OCI-LY7 (cell line): ENCODE measurements around the gene SNX9. TPM values are rescaled to one million over a fixed set of nuclear protein-coding genes. Genes with fewer than 3 reads are reported as not detected.

Experiments used
- BruUV-seq: library from RNA; stranded (reverse); fragments of 400-500 nt; replicated peaks from 2 replicates; lab custom pipeline; 2021; lab: Mats Ljungman, UMichigan
- CTCF ChIA-PET: fragments of 300-600 bp; sonication (Branson Sonifier 250); formaldehyde crosslinking; loops from one replicate; lab custom pipeline; 2022; ENCODE audit warnings: antibody characterized with exemption; ENCODE audit not compliant: unreplicated experiment; lab: Charles Lee
- POLR2A ChIA-PET: fragments of 300-600 bp; sonication (Branson Sonifier 250); formaldehyde crosslinking; loops from one replicate; lab custom pipeline; 2022; ENCODE audit warnings: antibody characterized with exemption; lab: Charles Lee
- DNase-seq: peaks from one replicate; pipeline ENCODE4 v3.0.0-alpha.2; 2015; ENCODE audit warnings: low spot score
- H2AFZ ChIP-seq: fragments of 200-600 bp; sonication (generic), shearing (Covaris generic); 2 replicates; pipeline ENCODE4 v1.6.1; 2014; ENCODE audit warnings: mild to moderate bottlenecking, antibody characterized with exemption, low read length, moderate library complexity
- H3K27ac ChIP-seq: fragments of 200-600 bp; sonication (generic); 2 replicates; pipeline ENCODE4 v1.5.1; 2014; ENCODE audit warnings: mixed run types, low read depth, mild to moderate bottlenecking, moderate library complexity, low read length, inconsistent platforms; ENCODE audit not compliant: poor library complexity, severe bottlenecking
- H3K36me3 ChIP-seq: fragments of 200-600 bp; sonication (generic); 2 replicates; pipeline ENCODE4 v1.6.1; 2014; ENCODE audit warnings: mild to moderate bottlenecking, antibody characterized with exemption, low read length, moderate library complexity, mixed read lengths; ENCODE audit not compliant: insufficient read depth
- H3K4me1 ChIP-seq: fragments of 200-600 bp; sonication (generic); 2 replicates; pipeline ENCODE4 v1.5.1; 2014; ENCODE audit warnings: mild to moderate bottlenecking, low read length; ENCODE audit not compliant: insufficient read depth, poor library complexity, severe bottlenecking
- H3K4me2 ChIP-seq: fragments of 200-600 bp; sonication (generic); 2 replicates; pipeline ENCODE4 v1.6.1; 2014; ENCODE audit warnings: mild to moderate bottlenecking, low read length
- H3K4me3 ChIP-seq: fragments of 200-600 bp; sonication (generic); 2 replicates; pipeline ENCODE4 v1.5.1; 2014; ENCODE audit warnings: mild to moderate bottlenecking, low read depth, low read length; ENCODE audit not compliant: poor library complexity, severe bottlenecking
- H3K79me2 ChIP-seq: fragments of 200-600 bp; sonication (generic); 2 replicates; pipeline ENCODE4 v1.6.1; 2016; ENCODE audit warnings: low read depth, mild to moderate bottlenecking, low read length, moderate library complexity, mixed read lengths; ENCODE audit not compliant: insufficient read depth
- H3K9me2 ChIP-seq: fragments of 200-600 bp; sonication (generic); 2 replicates; pipeline ENCODE4 v1.6.1; 2016; ENCODE audit warnings: mild to moderate bottlenecking, low read length, mixed read lengths; ENCODE audit not compliant: insufficient read depth
- H3K9me3 ChIP-seq: fragments of 200-600 bp; sonication (generic); 2 replicates; pipeline ENCODE4 v1.6.1; 2014; ENCODE audit warnings: mild to moderate bottlenecking, mixed run types, low read length, mixed read lengths
- H4K20me1 ChIP-seq: fragments of 200-600 bp; sonication (generic); 2 replicates; pipeline ENCODE4 v1.6.1; 2014; ENCODE audit warnings: mild to moderate bottlenecking, antibody characterized with exemption, low read length, moderate library complexity, mixed read lengths; ENCODE audit not compliant: insufficient read depth
- CTCF ChIP-seq: fragments of 200-600 bp; sonication (generic); conservative IDR thresholded peaks from 2 replicates; pipeline ENCODE4 v1.5.1; 2014; ENCODE audit warnings: mild to moderate bottlenecking, antibody characterized with exemption, low read length, moderate library complexity, mixed read lengths
- EZH2phosphoT487 ChIP-seq: fragments of 200-600 bp; sonication (generic); IDR thresholded peaks from 2 replicates; pipeline ENCODE4 v1.6.1; 2018; ENCODE audit warnings: low read depth, borderline replicate concordance, mild to moderate bottlenecking, mixed run types, antibody characterized with exemption, low read length, moderate library complexity, mixed read lengths
- intact Hi-C: fragments of 100-400 bp; cut with micrococcal nuclease; formaldehyde crosslinking; loops from one replicate; pipeline ENCODE4 v1.10.0; 2022; ENCODE audit not compliant: unreplicated experiment
- total RNA-seq, 2 experiments: library from RNA; depleted of rRNA in 1 of 2; stranded (reverse); fragments of >200 nt in 1 of 2; shearing (Covaris generic) in 1 of 2; gene quantifications; 2 replicates each; pipeline ENCODE4 v1.2.3, GENCODE V29; 2014 to 2022

SNX9 gene
- total RNA-seq, 2 experiments from 2014 or later, result not detected

DNA sequence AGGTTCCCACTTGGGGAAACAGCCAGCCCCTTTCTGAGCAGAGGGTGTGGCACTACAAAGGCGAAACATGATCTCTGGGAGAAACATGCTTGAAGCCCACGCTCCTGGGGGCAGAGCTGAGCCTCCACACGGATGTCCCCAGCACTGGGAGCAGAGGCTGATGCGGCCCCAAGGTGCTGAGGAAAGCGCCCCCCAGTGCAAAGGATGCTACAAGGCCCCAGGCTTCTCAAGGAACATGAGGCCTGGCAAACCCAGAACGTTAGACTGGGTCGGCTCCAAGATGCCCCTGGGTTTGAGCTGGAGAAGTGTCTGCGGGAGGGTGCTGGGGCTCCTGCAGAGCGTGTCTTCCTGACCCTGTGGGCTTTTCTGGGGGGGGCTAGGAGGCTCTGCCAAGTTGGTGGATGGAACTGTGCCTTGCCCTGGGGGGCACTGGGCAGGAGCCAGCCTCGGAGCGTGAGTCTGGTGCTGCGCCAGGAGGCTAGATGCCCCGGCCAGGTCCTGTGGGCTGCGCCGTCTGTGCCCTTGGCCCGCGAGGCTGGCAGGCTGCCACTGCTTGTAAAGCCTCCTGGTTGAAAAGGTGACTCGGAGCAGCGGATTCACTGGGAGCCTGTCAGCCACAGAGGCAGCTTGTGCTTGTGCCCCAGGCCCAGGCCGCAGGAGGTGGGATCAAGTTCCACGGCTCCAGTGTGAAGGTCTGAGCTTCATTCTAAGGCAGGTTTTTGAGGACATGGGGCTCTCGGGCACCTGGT, 166.7 kb downstream of the SNX9 start:
- TF ChIP-seq EZH2phosphoT487, result no peak
- TF ChIP-seq CTCF, result no peak
- no peaks in the 10 kb centered on the region for H4K20me1 ChIP-seq
- H3K9me2 ChIP-seq, result no peaks in the 10 kb centered on the region
- H3K9me3 ChIP-seq, result no peaks in the 10 kb centered on the region
- peaks cover 10% of the 10 kb centered on the region for H3K4me1 ChIP-seq
- BruUV-seq, result no TSS peak
- H3K4me3 ChIP-seq, result no peak overlapping the region
- no peak overlapping the region for H3K4me2 ChIP-seq
- no peak overlapping the region for H3K27ac ChIP-seq
- intact Hi-C loops, result no loop called here
- no peaks in the 10 kb centered on the region for H3K79me2 ChIP-seq
- ChIA-PET CTCF (no interaction called here), POLR2A (no interaction called here)
- no peak overlapping the region for H2AFZ ChIP-seq
- no peak for DNase-seq
- no peaks in the 10 kb centered on the region for H3K36me3 ChIP-seq

- Histone ChIP-seq H2AFZ (peak overlapping the region; percentile 70), H3K9me2 (no peaks in the 10 kb centered on the region), H3K36me3 (no peaks in the 10 kb centered on the region), H3K79me2 (no peaks in the 10 kb centered on the region), H3K4me2 (peak overlapping the region; percentile 34), H3K4me1 (peaks cover 10% of the 10 kb centered on the region), H4K20me1 (no peaks in the 10 kb centered on the region), H3K4me3 (no peak overlapping the region), H3K27ac (no peak overlapping the region), H3K9me3 (no peaks in the 10 kb centered on the region)
- peak; percentile 30 for DNase-seq
- TF ChIP-seq EZH2phosphoT487 (no peak), CTCF (no peak)
- intact Hi-C loops, result no loop called here
- no TSS peak for BruUV-seq
- CTCF ChIA-PET, result no interaction called here
- POLR2A ChIA-PET, result no interaction called here
Observed at GRCh38 chr6:157990321-157991066, 167.4 kb downstream of the SNX9 start.

DNA sequence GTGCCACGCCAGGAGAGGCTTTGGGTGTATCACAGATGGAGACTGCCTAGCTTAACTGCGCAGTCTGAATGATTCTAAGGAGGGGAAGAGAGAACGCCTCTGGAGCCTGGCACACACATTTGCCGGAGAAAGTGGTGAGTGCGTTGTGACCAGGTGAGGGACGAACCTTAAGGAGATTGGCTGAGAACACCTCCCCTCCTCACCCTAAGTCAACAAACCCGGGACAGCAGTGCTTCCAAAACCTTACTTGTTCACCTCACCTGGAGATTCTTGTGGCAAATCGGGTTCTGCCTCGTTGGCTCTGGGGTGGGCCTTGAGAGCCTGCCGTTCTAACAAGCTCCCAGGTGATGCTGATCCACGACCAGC, 168.0 kb downstream of the SNX9 start:
- BruUV-seq, result no TSS peak
- H3K4me2 ChIP-seq, result peak overlapping the region; percentile 34; the same call in 1 of the 2 replicates
- CTCF ChIA-PET, result no interaction called here

More for the DNA sequence above, 168.0 kb downstream of the SNX9 start:
- DNase-seq, result no peak
- no peaks in the 10 kb centered on the region for H3K9me2 ChIP-seq
- H4K20me1 ChIP-seq, result no peaks in the 10 kb centered on the region
- POLR2A ChIA-PET, result no interaction called here
- no peaks in the 10 kb centered on the region for H3K9me3 ChIP-seq
- H3K79me2 ChIP-seq, result no peaks in the 10 kb centered on the region
- H3K27ac ChIP-seq, result no peak overlapping the region
- no peak overlapping the region for H3K4me3 ChIP-seq
- TF ChIP-seq CTCF (no peak), EZH2phosphoT487 (no peak)
- H3K4me1 ChIP-seq, result peaks cover 10% of the 10 kb centered on the region
- no peaks in the 10 kb centered on the region for H3K36me3 ChIP-seq
- peak overlapping the region; percentile 70; the same call in 1 of the 2 replicates for H2AFZ ChIP-seq
- intact Hi-C loops, result no loop called here
